HG02981 (cell line): ENCODE measurements around the gene PCK1.

Experiments used
- ATAC-seq: cut with Tn5 transposase; IDR thresholded peaks from one replicate; pipeline ENCODE4 v1.9.1; 2021; ENCODE audit warnings: mild to moderate bottlenecking, moderate library complexity; ENCODE audit not compliant: unreplicated experiment

The PCK1 gene

DNA sequence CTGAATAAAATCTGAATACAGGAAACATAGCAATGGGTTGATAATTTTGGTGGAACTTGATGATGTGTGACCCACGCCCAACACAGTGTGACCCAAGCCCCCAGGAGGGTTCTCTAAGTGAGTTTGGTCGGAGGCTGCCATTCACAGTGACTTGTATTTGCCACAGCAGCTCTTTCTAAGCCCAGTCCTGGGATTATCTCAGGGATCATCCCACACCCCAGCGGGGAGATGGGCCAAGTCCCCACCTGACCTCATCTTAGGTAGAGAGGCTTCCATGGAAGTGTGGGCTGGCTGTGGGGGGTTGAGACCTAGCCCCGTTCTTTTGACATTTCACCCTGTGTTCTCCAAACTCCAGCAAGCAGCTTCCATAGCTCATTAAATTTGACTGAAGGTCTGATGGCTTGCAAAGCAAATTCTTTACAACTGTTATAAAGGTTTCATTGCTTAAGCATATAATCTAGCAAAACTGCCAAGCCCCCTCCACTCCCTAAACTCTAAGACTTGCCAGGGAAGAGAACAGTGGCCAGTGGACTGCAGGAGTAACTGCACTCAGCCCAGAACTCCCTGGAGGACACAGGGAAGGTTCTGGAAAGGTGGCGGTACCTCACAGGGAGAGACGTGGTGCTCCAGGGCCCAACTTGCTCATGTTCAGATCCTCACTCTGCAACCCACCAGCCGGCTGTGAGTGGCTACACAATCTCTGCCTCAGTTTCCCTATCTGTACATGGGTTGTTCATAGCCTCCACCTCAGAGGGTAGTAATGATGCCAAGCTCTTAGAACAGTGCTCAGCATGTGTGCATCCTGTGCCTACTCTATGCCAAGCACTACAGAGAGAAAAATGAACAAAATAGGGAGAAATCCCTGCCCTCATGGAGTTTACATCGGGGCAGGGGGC is 1.0 kb upstream of the PCK1 start:
- ATAC-seq: no peak

DNA sequence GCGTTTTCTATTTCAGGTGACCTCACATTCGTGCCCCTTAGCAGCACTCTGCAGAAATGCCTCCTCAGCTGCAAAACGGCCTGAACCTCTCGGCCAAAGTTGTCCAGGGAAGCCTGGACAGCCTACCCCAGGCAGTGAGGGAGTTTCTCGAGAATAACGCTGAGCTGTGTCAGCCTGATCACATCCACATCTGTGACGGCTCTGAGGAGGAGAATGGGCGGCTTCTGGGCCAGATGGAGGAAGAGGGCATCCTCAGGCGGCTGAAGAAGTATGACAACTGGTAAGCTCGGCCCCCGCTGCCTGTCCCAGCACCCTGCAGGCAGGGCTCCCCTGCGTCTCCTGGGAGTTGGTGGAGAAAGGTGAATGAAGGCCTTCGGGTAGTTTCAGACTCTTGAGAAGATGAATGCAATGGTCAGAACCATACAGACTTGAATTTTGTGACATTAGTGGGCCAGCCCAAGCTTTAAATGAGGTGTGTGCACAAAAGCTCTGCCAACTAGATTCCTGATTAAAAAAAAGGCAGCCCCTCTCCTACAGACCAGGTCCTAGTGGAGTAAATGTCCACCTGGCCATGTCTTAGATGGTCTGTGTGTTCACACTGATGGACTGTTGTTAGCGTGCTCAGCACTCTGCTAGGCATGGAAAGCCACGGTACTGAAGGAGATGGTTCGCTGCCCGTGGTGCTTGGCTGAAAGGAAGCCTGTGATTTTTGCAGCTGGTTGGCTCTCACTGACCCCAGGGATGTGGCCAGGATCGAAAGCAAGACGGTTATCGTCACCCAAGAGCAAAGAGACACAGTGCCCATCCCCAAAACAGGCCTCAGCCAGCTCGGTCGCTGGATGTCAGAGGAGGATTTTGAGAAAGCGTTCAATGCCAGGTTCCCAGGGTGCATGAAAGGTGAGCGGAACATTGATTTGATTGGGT is 708 bp downstream of the PCK1 start:
- no peak for ATAC-seq

DNA sequence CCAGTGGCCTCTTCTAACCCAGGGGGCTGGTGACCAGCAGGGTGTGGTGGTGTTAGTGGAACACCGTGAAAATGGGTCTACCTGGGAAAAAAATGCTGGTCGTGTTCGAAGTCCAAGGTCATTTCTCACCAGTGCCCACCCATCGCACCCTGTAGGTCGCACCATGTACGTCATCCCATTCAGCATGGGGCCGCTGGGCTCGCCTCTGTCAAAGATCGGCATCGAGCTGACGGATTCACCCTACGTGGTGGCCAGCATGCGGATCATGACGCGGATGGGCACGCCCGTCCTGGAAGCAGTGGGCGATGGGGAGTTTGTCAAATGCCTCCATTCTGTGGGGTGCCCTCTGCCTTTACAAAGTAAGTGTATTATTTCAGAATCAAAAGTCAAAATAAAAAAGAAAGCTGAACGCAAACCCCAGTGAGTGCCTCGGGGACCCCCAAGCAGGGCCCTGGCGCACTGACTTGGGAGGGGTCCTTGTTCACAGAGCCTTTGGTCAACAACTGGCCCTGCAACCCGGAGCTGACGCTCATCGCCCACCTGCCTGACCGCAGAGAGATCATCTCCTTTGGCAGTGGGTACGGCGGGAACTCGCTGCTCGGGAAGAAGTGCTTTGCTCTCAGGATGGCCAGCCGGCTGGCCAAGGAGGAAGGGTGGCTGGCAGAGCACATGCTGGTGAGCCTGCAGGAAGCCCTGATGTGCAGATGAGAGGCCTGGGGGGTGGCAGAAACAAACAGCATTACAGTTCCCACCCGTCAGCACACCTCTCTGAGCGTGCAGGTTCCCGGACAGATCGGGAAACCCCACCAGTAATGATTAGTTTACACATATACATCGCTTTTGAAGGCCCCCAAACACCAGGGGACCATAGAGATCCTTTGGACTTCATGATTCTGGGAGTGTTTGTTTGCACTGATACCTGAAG is 1.9 kb downstream of the PCK1 start:
- ATAC-seq: no peak

DNA sequence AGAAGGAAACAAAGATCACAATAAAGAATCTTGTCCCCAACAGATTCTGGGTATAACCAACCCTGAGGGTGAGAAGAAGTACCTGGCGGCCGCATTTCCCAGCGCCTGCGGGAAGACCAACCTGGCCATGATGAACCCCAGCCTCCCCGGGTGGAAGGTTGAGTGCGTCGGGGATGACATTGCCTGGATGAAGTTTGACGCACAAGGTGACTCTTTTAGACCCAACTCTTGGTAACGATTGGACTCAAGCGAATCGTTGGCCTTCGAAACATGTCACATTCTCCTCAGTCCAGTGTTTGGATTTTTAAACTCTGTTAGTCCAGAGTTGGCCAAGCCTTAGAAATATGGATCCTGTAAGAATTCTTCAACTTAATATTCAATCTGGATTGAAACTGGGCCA is 2.6 kb downstream of the PCK1 start:
- ATAC-seq: no peak

DNA sequence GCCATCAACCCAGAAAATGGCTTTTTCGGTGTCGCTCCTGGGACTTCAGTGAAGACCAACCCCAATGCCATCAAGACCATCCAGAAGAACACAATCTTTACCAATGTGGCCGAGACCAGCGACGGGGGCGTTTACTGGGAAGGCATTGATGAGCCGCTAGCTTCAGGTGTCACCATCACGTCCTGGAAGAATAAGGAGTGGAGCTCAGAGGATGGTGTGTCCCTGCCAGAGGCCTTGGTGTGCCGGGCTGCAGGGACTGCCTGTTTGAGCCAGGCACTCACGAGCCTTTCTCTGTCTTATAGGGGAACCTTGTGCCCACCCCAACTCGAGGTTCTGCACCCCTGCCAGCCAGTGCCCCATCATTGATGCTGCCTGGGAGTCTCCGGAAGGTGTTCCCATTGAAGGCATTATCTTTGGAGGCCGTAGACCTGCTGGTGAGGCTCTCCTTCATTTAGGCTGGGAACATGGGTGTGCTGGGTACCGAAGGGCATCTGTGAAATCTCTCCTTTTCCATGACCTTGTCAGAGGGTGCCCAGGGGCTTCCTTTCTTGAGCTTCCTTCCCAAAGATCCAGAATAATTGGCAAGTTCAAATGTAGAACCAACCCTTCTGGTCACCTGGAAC is 3.4 kb downstream of the PCK1 start:
- ATAC-seq: no peak

DNA sequence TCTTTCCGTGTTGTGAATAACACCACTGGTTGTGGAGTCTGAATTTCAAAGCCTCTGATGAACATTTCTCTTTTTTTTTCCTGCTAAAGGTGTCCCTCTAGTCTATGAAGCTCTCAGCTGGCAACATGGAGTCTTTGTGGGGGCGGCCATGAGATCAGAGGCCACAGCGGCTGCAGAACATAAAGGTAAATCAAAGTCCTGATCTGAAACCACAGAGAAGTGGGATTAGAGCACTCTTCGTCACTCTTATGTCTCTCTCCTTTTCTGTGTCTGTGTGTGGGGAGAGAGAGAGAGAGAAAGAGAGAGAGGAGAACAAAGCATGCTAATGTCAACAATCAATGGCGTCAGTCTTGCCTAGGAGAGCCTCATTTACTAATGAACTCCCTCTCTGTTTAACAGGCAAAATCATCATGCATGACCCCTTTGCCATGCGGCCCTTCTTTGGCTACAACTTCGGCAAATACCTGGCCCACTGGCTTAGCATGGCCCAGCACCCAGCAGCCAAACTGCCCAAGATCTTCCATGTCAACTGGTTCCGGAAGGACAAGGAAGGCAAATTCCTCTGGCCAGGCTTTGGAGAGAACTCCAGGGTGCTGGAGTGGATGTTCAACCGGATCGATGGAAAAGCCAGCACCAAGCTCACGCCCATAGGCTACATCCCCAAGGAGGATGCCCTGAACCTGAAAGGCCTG is 4.2 kb downstream of the PCK1 start:
- no peak for ATAC-seq

DNA sequence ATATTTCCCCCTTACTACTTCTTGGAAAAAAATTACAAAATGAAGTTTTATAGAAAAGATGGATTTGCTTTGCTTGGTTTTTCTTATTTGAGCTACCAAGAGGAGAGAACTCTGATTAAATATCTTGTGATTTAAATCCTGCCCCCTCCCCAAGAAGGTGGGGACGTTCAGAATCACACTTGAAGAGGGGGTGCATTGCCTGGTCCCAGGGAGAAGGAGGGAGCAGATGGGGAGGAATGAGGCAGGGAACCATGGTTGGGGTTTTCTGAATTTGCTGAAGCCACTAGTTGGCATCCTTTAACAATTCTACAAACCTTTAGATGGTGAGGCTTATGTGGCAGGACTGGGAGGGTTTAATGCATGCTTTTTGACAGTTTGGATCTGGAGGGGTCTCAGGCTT is 5.5 kb downstream of the PCK1 start:
- no peak for ATAC-seq

DNA sequence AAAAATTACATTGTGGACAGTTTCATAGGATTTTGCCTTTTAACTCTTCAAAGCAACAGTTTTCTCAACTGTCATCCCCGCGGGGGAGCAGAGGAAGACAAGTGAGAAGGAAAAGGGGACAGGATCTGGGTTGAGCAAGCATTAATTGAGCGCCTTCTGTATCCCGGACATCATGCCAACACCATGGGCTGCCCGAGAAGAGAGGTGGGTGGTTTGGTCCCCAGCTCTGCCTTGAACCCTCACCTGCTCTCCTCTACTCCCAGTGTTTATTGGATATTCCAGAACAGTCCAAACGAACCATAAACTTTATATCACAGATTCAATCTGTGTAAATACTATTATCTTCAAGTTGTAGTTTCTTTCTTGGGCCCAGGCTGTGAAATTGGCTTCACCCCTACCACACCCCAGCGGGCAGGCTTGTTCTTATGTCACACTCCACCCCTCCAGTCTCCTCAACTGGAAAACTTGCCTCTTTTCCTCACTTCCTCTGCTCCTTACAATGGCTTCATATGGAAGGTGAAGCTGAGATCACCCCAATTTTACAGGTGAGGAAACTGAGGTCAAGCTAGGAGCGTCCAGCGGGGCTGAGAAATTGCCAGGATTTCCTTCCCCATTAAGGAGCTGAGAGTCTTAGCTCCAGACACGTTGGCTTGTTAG is 6.0 kb downstream of the PCK1 start:
- no peak for ATAC-seq

DNA sequence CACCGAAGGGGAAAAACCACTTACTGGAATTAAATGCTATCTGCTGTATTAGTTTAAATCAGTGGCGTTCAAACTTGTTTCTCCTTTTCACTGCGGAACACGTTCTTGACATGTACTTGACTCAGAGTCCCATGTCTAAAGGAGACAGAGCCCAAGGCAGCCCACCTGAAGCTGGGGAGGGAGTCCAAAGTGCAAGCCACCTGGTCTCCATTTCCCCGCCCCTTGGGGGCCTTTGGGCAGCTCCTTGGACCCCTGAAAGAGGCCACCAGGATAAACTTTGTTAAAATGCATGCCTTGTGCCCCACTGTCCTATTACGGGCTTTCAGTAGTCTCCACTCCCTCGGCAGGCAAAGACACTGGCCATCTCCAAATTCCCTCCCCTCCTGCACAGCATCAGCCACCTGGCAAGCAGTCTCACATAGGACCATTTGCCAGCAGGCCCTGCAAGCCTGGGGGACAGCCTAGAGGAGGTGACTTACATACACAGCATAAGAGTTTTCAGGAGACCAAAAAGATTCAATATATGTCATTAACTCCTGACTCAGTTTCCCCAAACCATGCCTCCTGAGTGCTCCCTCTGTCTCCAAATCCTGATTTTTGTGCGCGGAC is 6.7 kb downstream of the PCK1 start:
- ATAC-seq: no peak

DNA sequence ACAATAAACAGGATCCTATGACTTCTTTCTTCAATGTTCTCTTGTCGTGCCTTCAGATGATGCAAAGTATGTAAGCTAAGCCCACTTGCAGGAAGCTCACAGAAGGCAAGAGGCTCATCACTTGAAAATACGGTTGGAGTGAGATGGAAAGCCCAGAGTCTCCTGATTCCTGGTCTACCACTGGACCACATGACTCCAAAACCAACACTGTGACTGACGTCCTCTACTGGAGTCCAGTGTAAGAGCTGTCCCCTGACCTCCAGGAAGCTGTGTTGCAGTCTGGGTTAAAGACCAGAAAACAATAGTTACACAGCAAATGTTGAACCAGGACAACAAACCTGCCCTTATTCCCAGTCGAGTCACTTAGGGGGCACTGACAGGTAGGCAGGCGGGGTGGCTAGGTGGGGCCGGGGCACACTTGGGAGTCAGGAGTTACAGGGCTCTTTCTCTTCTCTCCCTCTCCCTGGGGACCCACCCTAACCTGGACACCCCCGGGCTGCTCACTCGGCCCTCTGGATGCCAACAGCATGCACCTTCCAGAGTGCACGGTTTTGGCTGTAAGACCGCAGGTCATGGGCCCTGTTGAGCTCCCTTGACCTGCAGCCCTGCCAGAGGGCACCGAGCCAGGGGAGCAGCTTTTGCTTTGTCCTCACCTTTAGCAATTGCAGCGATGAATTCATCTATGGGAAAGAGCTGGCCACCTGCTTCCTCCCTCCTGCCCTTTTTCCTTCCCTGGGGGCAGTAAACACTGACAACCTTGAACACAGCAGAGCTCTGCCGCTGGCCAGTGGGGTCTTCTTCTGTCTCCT is 7.4 kb downstream of the PCK1 start:
- ATAC-seq: no peak

DNA sequence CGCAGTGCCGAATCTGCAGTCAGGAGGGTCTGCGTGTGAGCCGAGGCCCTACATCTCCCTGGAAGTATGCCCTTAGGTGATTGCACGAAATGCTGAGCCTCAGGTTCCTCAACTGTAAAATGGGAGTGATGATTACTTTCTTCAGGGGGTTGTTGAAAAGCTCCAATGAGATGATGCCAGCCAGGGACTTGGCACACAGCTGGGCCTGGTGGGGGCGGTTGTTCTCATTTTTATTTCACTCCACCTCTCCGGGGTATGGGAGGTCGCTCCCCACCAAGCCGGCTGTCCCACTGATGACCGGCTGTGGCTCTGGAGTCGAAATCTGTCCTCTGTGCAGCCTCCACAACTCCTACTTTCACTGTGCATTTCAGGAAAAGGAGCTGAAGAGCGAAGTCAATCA is 8.1 kb downstream of the PCK1 start:
- no peak for ATAC-seq

DNA sequence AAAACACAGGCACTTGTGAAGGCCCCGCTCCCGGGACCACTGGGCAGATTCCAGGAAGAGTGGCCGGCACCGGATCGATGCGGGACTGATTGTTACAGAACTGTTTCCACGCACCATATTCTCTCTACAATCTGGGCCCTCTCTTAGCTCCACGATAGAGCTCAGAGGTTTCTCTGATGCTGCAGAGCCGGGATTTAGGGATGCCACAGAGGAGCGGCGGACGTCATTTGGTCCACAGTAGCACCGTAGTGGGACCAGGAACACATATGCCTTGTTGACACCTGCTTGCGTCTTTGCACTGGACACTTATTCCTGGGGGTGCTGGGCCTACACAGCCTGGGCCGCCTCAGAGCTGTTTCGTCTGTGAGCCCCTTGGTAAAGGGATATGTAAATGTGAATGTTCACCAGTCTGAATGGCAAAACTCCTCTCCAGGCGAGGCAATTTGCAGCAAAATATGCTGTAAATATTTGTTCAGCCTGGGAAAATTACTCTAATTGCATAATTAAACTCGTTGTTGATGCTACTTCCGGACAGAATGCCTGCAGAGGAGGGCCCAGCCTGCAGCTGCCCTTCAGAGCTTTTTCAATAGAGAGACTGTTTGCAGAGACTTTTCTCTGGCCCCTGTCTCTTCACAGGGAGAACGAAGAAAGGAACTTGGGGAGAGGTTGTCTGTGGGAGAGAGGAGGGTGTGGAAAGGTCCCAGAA is 9.4 kb downstream of the PCK1 start:
- no peak for ATAC-seq

DNA sequence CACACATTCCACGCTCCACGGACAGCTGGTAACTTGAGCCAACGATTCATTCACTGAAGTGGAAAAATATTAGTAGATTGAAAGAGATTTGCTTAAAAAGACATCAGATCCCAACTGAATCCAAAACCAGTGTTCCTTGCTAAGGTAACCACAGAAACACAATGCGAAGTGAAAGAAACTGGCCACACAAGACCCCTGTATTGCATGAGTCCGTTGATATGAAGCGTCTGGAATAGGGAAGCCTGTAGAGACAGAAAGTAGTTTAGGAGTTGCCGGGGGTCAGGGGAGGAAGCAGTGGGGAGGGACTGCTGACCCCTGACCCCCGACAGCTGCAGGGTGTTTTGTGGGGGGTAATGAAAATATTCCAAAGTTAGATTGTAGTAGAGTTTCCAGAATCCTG is 10.0 kb downstream of the PCK1 start:
- ATAC-seq: no peak

DNA sequence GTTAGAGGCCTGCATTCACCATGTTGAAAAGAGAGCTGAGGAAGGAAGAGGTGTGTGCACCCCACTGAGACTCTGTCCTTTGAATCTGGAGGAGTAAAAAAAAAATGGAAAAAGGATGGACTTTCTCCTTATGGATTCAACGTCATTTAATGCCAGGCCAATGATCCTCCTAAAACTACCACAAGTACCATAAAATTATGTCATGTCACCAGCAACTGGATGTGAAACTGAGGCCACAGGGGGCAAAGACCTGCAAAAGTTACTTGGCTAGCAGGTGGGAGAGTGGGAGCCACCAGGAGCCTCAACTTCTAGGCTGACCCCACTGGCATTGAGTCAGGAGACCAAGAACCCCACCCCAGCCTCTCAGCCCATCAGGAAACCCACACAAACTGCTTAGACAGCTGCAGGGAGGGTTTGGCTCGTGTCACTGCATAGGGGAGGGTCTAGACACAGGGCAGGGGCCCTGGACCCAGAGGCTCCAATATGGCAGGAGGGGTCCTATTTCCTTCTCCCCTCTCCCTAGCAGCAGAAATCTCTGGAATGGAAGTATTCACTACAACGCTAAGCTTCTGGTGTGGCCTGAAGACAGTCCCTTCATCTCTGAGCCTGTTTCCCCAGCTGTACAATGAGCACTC is 11.0 kb downstream of the PCK1 start:
- no peak for ATAC-seq

DNA sequence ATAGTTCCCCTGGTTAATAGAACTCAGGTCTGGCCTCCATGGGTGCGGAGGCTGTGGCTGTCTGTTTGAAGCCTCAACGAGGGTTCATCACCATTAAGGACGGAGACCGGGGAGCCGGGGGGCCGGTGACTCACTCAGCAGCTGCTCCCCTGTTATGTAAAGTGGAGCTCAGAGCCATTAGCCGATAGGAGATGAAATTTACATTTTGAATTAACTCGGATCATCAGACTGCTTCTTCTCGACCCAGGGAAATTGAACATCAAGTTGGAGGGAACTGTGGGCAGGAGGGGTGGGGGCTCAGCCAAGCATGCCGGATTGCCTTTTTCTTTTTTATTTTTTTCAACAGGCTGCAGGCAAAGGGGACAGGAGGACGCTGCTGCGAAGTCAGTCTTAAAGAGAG is 12.3 kb downstream of the PCK1 start:
- ATAC-seq: no peak

DNA sequence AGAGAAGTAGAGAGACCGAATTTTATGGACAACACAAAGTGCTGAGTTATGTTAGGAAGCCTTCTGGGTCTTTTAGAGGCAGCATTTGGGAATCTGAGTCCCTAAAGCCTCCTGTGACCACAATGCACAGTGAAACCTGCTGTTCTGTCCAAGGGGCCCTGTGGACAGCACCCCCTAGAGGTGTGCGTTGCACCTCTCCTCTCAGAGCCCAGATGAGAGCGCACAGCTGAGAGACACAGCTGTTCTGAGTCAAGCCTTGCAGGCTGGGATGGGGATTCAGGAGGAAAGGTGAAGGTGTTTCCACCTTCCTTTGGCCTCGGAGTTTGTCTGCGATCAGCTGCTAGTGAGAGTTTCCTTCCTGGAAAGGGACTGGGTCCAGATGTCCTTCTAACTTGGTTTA is 13.0 kb downstream of the PCK1 start:
- no peak for ATAC-seq

DNA sequence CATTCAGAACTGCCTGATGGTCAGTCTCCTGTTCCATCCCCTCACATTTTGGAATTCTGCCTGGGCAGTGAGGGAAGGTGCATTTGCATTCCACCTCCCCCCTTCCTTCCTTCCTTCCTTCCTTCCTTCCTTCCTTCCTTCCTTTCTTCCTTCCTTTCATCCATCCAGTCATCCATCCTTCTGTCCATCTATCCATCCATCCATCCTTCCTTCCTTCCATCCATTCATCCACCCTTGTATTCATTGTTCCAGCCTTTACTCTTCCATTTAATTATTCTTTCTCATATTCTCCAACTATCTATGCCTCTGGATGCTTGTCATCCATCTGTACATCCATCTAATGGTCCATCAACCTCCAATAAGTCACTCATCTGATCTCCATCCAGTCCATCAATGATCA is 14.0 kb downstream of the PCK1 start:
- no peak for ATAC-seq
